H1 (cell line): ENCODE data around the gene NSUN7. TPM values are rescaled to one million over a fixed set of nuclear protein-coding genes. Genes with fewer than 3 reads are reported as not detected.
A peak's percentile ranks its signal among the peaks of the same experiment; 100 is the strongest.

Source experiments
- CTCF ChIA-PET: fragments of 300-600 bp; sonication (Branson Sonifier 250); formaldehyde crosslinking; loops from one replicate; lab custom pipeline; 2021; ENCODE audit not compliant: partially characterized antibody; lab: Charles Lee
- POLR2A ChIA-PET: fragments of 300-600 bp; sonication (Branson Sonifier 250); formaldehyde crosslinking; loops from one replicate; lab custom pipeline; 2021; ENCODE audit warnings: inconsistent platforms; ENCODE audit not compliant: partially characterized antibody; lab: Charles Lee
- DNase-seq, 2 experiments: peaks; one replicate each; pipeline versions ENCODE4 v3.0.0 to v3.0.0-alpha.2; 2010 to 2022; ENCODE audit warnings: low spot score in 2 of 2, low read depth in 1 of 2, mixed read lengths in 1 of 2
- FAIRE-seq: peaks from 2 replicates; lab custom pipeline; 2011; peaks lifted over from hg19 to GRCh38; lab: Jason Lieb, UNC
- H2AFZ ChIP-seq: 2 replicates; pipeline ENCODE4 v1.8.1; 2012; ENCODE audit warnings: low read length, inconsistent platforms
- H2AK5ac ChIP-seq: 2 replicates; pipeline ENCODE4 v1.6.1; 2013; ENCODE audit warnings: low read depth, low read length
- H2BK120ac ChIP-seq: replicated peaks from 2 replicates; pipeline ENCODE3; 2013; ENCODE audit warnings: low read depth, low read length, inconsistent platforms
- H2BK12ac ChIP-seq: 2 replicates; pipeline ENCODE4 v1.6.1; 2013; ENCODE audit warnings: low read depth, low read length
- H2BK15ac ChIP-seq: 2 replicates; pipeline ENCODE4 v1.6.1; 2013; ENCODE audit warnings: low read length
- H2BK20ac ChIP-seq: 2 replicates; pipeline ENCODE4 v1.6.1; 2013; ENCODE audit warnings: low read length
- H2BK5ac ChIP-seq: 2 replicates; pipeline ENCODE4 v1.6.1; 2013; ENCODE audit warnings: low read depth, low read length
- H3K14ac ChIP-seq: 2 replicates; pipeline ENCODE4 v1.6.1; 2013; ENCODE audit warnings: inconsistent platforms; ENCODE audit not compliant: insufficient read length
- H3K18ac ChIP-seq: 2 replicates; pipeline ENCODE4 v1.6.1; 2013; ENCODE audit warnings: low read length; ENCODE audit errors: extremely low read depth
- H3K23ac ChIP-seq: 2 replicates; pipeline ENCODE4 v1.6.1; 2013; ENCODE audit warnings: inconsistent platforms; ENCODE audit not compliant: insufficient read length
- H3K23me2 ChIP-seq: 2 replicates; pipeline ENCODE4 v1.6.1; 2013; ENCODE audit warnings: low read depth, low read length
- H3K27ac ChIP-seq: 2 replicates; pipeline ENCODE4 v1.6.1; 2011; ENCODE audit warnings: low read depth, low read length, inconsistent platforms
- H3K27me3 ChIP-seq, 4 experiments: replicated peaks in 1 of 4; 1 replicate in 1 of 4; 2 replicates in 3 of 4; pipeline versions ENCODE4 v1.6.1 to v1.8.1; 2011 to 2013; ENCODE audit warnings: low read length in 3 of 4, mild to moderate bottlenecking in 3 of 4, inconsistent platforms in 2 of 4, mixed read lengths in 2 of 4, moderate library complexity in 1 of 4; ENCODE audit not compliant: control insufficient read depth in 3 of 4, insufficient read depth in 3 of 4; ENCODE audit errors: extremely low read depth in 1 of 4
- H3K36me3 ChIP-seq, 4 experiments: 2 replicates each; pipeline versions ENCODE4 v1.6.1 to v1.8.1; 2011 to 2013; ENCODE audit warnings: mild to moderate bottlenecking in 4 of 4, low read length in 3 of 4, moderate library complexity in 2 of 4, control low read depth in 1 of 4, inconsistent platforms in 1 of 4; ENCODE audit not compliant: insufficient read depth in 4 of 4, control insufficient read depth in 2 of 4
- H3K4ac ChIP-seq: replicated peaks from 2 replicates; pipeline ENCODE3; 2013; ENCODE audit warnings: low read length, low read depth, mixed read lengths, inconsistent platforms; ENCODE audit not compliant: insufficient read length
- H3K4me1 ChIP-seq, 4 experiments: replicated peaks in 1 of 4; 1 replicate in 1 of 4; 2 replicates in 3 of 4; pipeline versions ENCODE4 v1.6.1 to v1.8.1; 2011 to 2013; ENCODE audit warnings: low read length in 3 of 4, inconsistent platforms in 2 of 4, mixed read lengths in 1 of 4; ENCODE audit not compliant: insufficient read depth in 4 of 4, control insufficient read depth in 3 of 4
- H3K4me2 ChIP-seq, 2 experiments: 2 replicates each; pipeline versions ENCODE4 v1.6.1 to v1.8.1; 2011 to 2013; ENCODE audit warnings: low read depth in 2 of 2, low read length in 2 of 2, control low read depth in 1 of 2, inconsistent platforms in 1 of 2, mild to moderate bottlenecking in 1 of 2; ENCODE audit not compliant: insufficient read depth in 1 of 2
- H3K4me3 ChIP-seq, 4 experiments: fragments of 200-600, 300-600 bp in 1 of 4; sonication (generic), shearing (Covaris generic), sonication (Bioruptor Twin) in 1 of 4; 2 replicates each; pipeline versions ENCODE4 v1.5.1 to v1.8.1; 2011 to 2016; ENCODE audit warnings: low read length in 4 of 4, low read depth in 3 of 4, control low read depth in 2 of 4, inconsistent platforms in 2 of 4, mild to moderate bottlenecking in 2 of 4, mixed read lengths in 1 of 4, moderate library complexity in 1 of 4; ENCODE audit not compliant: insufficient read depth in 2 of 4; ENCODE audit errors: extremely low read depth in 1 of 4
- H3K56ac ChIP-seq: replicated peaks from 2 replicates; pipeline ENCODE3; 2013; ENCODE audit warnings: low read depth, mild to moderate bottlenecking, mixed read lengths, low read length, inconsistent platforms; ENCODE audit not compliant: insufficient read length
- H3K79me1 ChIP-seq: 2 replicates; pipeline ENCODE4 v1.6.1; 2013; ENCODE audit warnings: low read depth, low read length, control low read depth
- H3K79me2 ChIP-seq, 2 experiments: 2 replicates each; pipeline versions ENCODE4 v1.6.1 to v1.8.1; 2012 to 2013; ENCODE audit warnings: low read length in 2 of 2, mild to moderate bottlenecking in 2 of 2, inconsistent platforms in 1 of 2; ENCODE audit not compliant: insufficient read depth in 2 of 2, control insufficient read depth in 1 of 2
- H3K9ac ChIP-seq, 4 experiments: replicated peaks in 1 of 4; 1 replicate in 1 of 4; 2 replicates in 3 of 4; pipeline versions ENCODE4 v1.6.1 to v1.8.1; 2011 to 2013; ENCODE audit warnings: low read depth in 3 of 4, low read length in 3 of 4, control low read depth in 2 of 4, mild to moderate bottlenecking in 2 of 4, moderate library complexity in 2 of 4, inconsistent platforms in 1 of 4; ENCODE audit errors: extremely low read depth in 1 of 4
- H3K9me3 ChIP-seq, 2 experiments: 2 replicates each; pipeline versions ENCODE4 v1.6.1 to v1.8.1; 2012 to 2013; ENCODE audit warnings: mild to moderate bottlenecking in 2 of 2, moderate library complexity in 2 of 2, control low read depth in 1 of 2, inconsistent platforms in 1 of 2, low read depth in 1 of 2, low read length in 1 of 2, mixed read lengths in 1 of 2; ENCODE audit not compliant: insufficient read depth in 2 of 2
- H4K20me1 ChIP-seq, 2 experiments: replicated peaks in 1 of 2; 2 replicates each; pipeline versions ENCODE3 to v1.8.1; 2011 to 2013; ENCODE audit warnings: inconsistent platforms in 2 of 2, low read length in 2 of 2, mild to moderate bottlenecking in 1 of 2; ENCODE audit not compliant: insufficient read depth in 2 of 2, control insufficient read depth in 1 of 2
- H4K5ac ChIP-seq: 2 replicates; pipeline ENCODE4 v1.6.1; 2013; ENCODE audit warnings: low read length, low read depth, mixed read lengths, inconsistent platforms; ENCODE audit not compliant: insufficient read length
- H4K8ac ChIP-seq: 2 replicates; pipeline ENCODE4 v1.8.0; 2013; ENCODE audit warnings: mild to moderate bottlenecking, moderate library complexity, low read length, inconsistent platforms; ENCODE audit not compliant: insufficient read depth; ENCODE audit errors: extremely low read depth
- H4K91ac ChIP-seq: replicated peaks from 2 replicates; pipeline ENCODE3; 2013; ENCODE audit warnings: low read length, mixed read lengths, inconsistent platforms; ENCODE audit not compliant: insufficient read length
- ASH2L ChIP-seq: fragments of 200-600, 300-600 bp; sonication (generic); IDR thresholded peaks from one replicate; pipeline ENCODE4 v1.7.1; 2017; ENCODE audit warnings: low read length
- BCL11A ChIP-seq, 2 experiments: IDR thresholded peaks; one replicate each; pipeline ENCODE4 v1.6.1; 2011; ENCODE audit warnings: low read depth in 2 of 2, low read length in 2 of 2, mild to moderate bottlenecking in 2 of 2
- CBX5 ChIP-seq: fragments of 300-800, 300-1000 bp; sonication (generic); IDR thresholded peaks from 2 replicates; pipeline ENCODE4 v1.7.1; 2016; ENCODE audit warnings: antibody characterized with exemption, low read length, low read depth
- CREB1 ChIP-seq: IDR thresholded peaks from 2 replicates; pipeline ENCODE4 v1.6.1; 2012; ENCODE audit warnings: inconsistent platforms
- EGR1 ChIP-seq: IDR thresholded peaks from 2 replicates; pipeline ENCODE4 v1.6.1; 2011; ENCODE audit warnings: low read depth, low read length, borderline replicate concordance
- JUN ChIP-seq: IDR thresholded peaks from 2 replicates; pipeline ENCODE4 v1.6.1; 2011; ENCODE audit warnings: low read depth, mild to moderate bottlenecking, improper control_type of control experiment, low read length
- RNF2 ChIP-seq: fragments of 200-900, 300-1000 bp; sonication (generic); IDR thresholded peaks from 2 replicates; pipeline ENCODE4 v1.7.1; 2016; ENCODE audit warnings: borderline replicate concordance, low read depth, mild to moderate bottlenecking, antibody characterized with exemption, low read length; ENCODE audit not compliant: poor library complexity, severe bottlenecking; ENCODE audit errors: missing control alignments
- SP4 ChIP-seq: IDR thresholded peaks from 2 replicates; pipeline ENCODE4 v1.6.1; 2012; ENCODE audit warnings: low read length, inconsistent platforms
- TAF1 ChIP-seq: IDR thresholded peaks from 2 replicates; pipeline ENCODE4 v1.6.1; 2011; ENCODE audit warnings: mild to moderate bottlenecking, low read depth, low read length
- TBP ChIP-seq: IDR thresholded peaks from 2 replicates; pipeline ENCODE4 v1.6.1; 2011; ENCODE audit warnings: low read depth, low read length, improper control_type of control experiment
- USF2 ChIP-seq: IDR thresholded peaks from 2 replicates; pipeline ENCODE4 v1.6.1; 2011; ENCODE audit warnings: low read length, improper control_type of control experiment
- ZNF274 ChIP-seq: IDR thresholded peaks from 2 replicates; pipeline ENCODE4 v1.7.0; 2012; ENCODE audit warnings: low read length, borderline replicate concordance; ENCODE audit errors: extremely low read depth
- WGBS, 2 experiments: shearing (Covaris generic) in 1 of 2; methylation state at CpG; one replicate each; pipeline versions ENCODE4 v1.1.6 to v1.1.7; 2013 to 2015; ENCODE audit warnings: low lambda C conversion rate in 2 of 2, mixed read lengths in 2 of 2, inconsistent platforms in 1 of 2, low coverage in 1 of 2, missing lambda C conversion rate in 1 of 2; ENCODE audit not compliant: insufficient replicate concordance in 2 of 2, insufficient coverage in 1 of 2, insufficient read length in 1 of 2; ENCODE audit errors: extremely low coverage in 1 of 2, missing lambda C conversion rate in 1 of 2; 5-methylcytosine and 5-hydroxymethylcytosine counted together
- polyA plus RNA-seq, 7 experiments: library from polyadenylated mRNA; depleted of rRNA in 3 of 7; stranded (reverse) in 5 of 7; unstranded in 2 of 7; fragments of >200 nt in 5 of 7; fragments of 200-250 nt in 2 of 7; gene quantifications; 1 replicate in 5 of 7; 2 replicates in 1 of 7; 4 replicates in 1 of 7; pipeline versions ENCODE4 v1.2.1 to v1.2.3, GENCODE V29; 2011 to 2013; ENCODE audit warnings: missing spikeins in 2 of 7, mixed read lengths in 2 of 7
- total RNA-seq: library from RNA; stranded (reverse); fragmentation: NEBNext Ultra II Directional; extraction: Animal tissue kit (Norgen Biotek cat#: 25700); gene quantifications from 2 replicates; pipeline ENCODE4 v1.2.1, GENCODE V29; 2021

Gene NSUN7
- total and polyA plus RNA-seq, 2 of the 8 experiments (the other 6 are each of a cell fraction or from before 2014, with no cell fraction given), result 8.8 to 24.4 TPM

DNA sequence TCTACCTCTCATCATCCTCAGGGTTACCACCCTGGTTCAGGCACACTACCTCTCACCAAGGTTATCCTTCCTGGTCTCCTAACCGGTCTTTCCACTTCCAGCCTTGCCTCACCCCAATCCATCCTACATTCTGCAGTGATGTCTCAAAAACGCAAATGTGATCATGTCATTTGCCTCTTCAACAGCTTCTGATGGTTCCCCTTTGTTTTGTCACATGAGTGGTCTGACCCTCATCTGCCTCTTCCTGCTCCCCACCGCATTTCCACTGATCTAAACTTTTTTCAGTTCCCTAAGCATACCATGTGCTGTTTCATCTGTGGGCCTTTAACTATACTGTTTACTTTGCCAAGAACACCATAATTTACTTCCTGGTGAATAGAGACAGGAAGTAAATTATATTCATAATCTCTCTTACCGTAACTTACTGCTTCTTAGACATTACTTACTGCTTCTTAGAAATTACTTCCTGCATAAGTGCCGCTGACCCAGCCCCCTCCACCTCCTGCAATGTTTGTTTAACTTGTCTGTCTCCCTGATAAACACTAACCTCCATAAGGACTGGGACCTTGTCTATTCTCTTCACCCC, 27.1 kb upstream of the NSUN7 start:
- Histone ChIP-seq H2AFZ (peak overlapping the region; percentile 77; the same call in 1 of the 2 replicates), H3K9ac (no peak overlapping the region; a peak in 1 of 7 replicates), H3K4me2 (no peak overlapping the region; a peak in 1 of 4 replicates), H3K27me3 (no peaks in the 10 kb centered on the region), H3K14ac (no peak overlapping the region), H4K8ac (no peak overlapping the region), H3K79me1 (no peaks in the 10 kb centered on the region), H3K79me2 (no peaks in the 10 kb centered on the region), H3K9me3 (no peaks in the 10 kb centered on the region), H2BK12ac (no peak overlapping the region), H2BK20ac (no peak overlapping the region), H3K18ac (0 out of 2 replicates have a peak overlapping the region, but pooled peaks have one; percentile 14), H2BK5ac (no peak overlapping the region), H4K91ac (no peak overlapping the region), H2AK5ac (no peak overlapping the region), H3K23ac (no peak overlapping the region), H2BK120ac (no peak overlapping the region), H4K20me1 (no peaks in the 10 kb centered on the region), H3K4me3 (no peak overlapping the region), H4K5ac (no peak overlapping the region), H2BK15ac (0 out of 2 replicates have a peak overlapping the region, but pooled peaks have one; percentile 38), H3K23me2 (no peaks in the 10 kb centered on the region), H3K56ac (no peak overlapping the region), H3K27ac (no peak overlapping the region), H3K4me1 (peaks cover 0 to 14% (median 7%) of the 10 kb centered on the region in 4 experiments; a peak in 3 of 7 replicates), H3K4ac (no peak overlapping the region), H3K36me3 (no peaks in the 10 kb centered on the region)
- no peak for FAIRE-seq
- 89% methylated on average over 5 of the region's 5 CpGs; no CpG with 5 or more reads in 1 of the 2 experiments for WGBS, 2 experiments
- POLR2A ChIA-PET, result no interaction called here
- no peak for DNase-seq
- CTCF ChIA-PET, result no interaction called here
- TF ChIP-seq ASH2L (no peak), CBX5 (no peak), TAF1 (no peak), BCL11A (IDR thresholded peaks at IDR 0.05; ENCODE audit: low read depth in 2 of 2, low read length in 2 of 2) (no peak), ZNF274 (no peak), EGR1 (no peak), USF2 (no peak), TBP (no peak), RNF2 (no peak), SP4 (no peak), JUN (no peak), CREB1 (no peak)
